Stimulated activated CD8-positive, alpha-beta memory T cell treated with anti-CD3 and anti-CD28 coated beads, Interleukin-7, amount 100 ng/mL, for 1 hour (primary cell): ENCODE data around the gene STAT4.

Experiments
- DNase-seq, 2 donors: peaks; one replicate each; pipeline ENCODE4 v3.0.0-alpha.2; 2020; ENCODE audit warnings: low read depth in 2 of 2

STAT4 gene

GRCh38 chr2:191015239-191015638 lies 135.6 kb downstream of the STAT4 start:
- no peak for DNase-seq

GRCh38 chr2:191014653-191015020 lies 136.2 kb downstream of the STAT4 start:
- no peak for DNase-seq

DNA sequence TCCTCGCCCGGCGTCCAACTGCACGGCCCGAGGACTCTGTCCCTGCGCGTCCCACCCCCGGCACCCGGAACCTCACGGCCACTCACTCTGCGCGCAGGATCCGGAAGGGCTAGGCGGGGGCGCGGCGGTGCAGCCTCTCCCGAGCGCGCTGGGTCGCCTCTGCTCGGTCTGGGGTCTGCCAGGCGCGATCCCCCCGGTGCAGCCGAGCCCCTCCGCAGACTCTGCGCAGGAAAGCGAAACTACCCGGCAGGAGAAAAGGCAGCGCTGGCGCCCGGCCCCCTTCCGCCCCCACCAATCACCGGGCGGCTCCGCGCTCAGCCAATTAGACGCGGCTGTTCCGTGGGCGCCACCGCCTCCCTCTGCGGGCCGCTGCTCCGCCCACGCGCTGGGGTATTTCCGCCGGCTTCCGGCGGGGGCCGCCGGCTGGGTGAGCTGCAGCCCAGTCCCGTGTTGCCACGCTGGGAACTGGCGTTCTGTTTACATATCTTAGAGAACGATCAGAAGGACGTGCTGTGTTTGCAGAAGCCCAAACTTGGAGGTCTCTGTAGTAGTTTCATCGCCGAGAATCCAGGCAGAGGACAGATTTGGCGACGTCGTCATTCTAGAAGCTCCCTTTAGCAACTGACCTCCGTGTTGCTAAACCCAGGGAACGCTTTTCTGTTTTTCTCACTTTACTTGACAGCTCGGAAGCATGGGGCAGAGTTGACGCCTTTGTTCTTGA lies 136.7 kb downstream of the STAT4 start, which contains the start of gene STAT1:
STAT1 (minus strand) TSS at position 240 of the 721 bp plus-strand sequence. CDS start 4,168 bp downstream, outside the sequence.
- DNase-seq: peak; percentile 95 to 96

DNA sequence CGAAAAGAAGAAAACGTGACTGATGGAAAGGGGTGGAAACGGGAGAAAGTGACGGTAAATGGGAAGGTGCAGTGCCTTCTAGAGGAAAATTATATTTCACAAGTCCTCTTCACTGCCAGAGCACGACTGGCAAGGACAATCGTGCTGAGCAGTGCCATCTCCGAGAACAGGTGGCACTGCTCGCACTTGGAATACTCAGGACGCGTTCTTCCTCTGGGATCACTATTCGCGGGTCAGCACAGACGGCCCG lies 137.2 kb downstream of the STAT4 start:
- DNase-seq: no peak

- DNase-seq: no peak
Measured at GRCh38 chr2:191012845-191013681, 137.7 kb downstream of the STAT4 start.

DNA sequence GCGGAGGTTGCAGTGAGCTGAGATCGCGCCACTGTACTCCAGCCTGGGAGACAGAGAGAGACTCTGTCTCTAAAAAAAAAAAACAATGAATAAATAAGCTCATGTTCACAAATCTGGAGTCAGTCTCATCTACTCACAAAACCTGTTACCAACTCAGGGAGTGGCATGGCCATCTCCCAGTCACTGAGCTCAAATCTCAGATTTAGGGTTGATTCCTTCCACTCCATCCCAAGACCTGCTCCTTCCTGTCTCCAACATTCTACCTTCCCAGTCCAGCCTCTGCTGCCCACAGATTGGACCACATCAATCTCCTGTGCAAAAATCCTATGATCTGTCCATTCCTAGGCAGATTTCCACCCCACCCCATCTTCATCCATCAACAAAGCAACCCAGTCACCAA lies 138.4 kb downstream of the STAT4 start:
- no peak for DNase-seq

DNA sequence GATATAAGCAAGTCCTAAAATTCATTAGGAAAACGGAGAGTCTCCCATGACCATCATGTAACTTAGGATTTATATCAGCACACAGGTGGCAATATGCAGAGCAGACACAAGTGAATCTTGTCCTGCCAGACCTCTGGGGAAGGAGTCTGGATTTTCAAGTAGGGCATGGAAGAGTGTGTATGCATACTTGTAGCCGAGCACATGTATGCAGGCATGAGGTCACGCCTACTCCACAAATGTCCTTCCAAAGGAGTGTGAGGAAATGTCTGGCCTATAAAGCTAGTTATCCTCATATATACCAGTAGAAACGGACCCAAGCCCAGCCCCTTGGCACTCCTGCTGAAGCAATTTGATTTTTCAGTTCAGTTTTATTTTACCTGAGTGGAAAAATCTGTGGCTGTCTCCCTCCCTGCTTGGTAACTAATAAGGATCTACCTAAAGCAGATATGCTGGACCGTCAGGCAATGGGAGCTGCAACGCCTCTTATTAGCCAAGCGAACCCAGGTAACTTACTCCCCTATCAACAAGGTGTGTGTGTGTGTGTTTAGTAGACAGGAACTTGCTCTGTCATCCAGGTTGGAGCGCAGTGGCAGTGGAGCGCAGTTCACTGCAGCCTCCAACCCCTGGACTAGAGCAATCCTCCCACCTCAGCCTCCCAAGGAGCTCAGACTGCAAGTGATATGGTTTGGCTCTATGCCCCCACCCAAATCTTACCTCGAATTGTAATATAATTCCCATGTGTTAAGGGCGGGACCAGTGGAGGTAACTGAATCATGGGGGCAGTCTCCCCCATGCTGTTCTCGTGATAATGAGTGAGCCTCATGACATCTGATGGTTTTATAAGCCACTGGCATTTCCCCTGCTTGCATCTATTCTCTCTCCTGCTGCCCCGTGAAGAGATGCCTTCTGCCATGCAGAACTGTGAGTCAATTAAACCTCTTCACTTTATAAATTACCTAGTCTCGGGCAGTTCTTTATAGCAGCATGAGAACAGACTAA lies 139.6 kb downstream of the STAT4 start:
- no peak for DNase-seq

GRCh38 chr2:191009541-191010374 lies 141.0 kb downstream of the STAT4 start:
- no peak for DNase-seq

GRCh38 chr2:191008286-191008685 lies 142.5 kb downstream of the STAT4 start:
- no peak for DNase-seq

DNA sequence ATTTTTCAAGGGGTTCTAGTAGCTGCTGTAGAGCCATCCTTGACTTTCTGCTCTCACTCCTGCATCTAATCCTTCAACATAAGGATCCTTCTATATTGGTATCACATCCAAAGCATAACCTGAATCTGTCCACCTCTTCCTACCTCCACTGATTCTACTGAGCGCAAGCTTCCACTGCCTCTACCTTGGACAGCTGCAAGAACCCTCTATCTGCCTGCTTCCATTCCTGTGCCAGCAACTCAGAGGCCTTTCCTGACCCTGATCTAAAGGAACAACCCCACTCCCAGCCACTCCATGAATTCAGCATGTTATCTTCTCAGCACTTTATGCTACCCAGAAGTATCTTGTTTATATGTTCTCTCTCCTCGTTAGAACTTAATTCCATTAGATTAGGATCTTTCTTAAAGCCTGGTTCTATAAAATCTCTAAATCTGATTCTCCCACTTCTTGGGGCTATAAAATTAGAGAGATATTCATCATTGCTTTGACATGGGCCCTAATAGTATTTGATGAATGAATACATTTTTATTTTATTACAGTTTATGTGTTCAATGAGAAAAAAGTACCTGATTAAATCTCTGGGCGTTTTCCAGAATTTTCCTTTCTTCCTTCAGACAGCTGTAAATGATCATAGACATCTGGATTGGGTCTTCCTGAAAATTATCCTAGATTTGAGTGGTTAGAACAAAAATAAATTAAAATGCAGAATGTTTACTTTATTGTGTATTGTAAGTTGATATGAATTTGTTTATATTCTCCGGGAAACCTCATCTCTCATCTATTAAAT lies 143.6 kb downstream of the STAT4 start:
- DNase-seq: no peak

- no peak for DNase-seq
Measured at GRCh38 chr2:191006297-191006696, 144.5 kb downstream of the STAT4 start.

GRCh38 chr2:191003405-191004309 lies 147.1 kb downstream of the STAT4 start:
- no peak for DNase-seq

DNA sequence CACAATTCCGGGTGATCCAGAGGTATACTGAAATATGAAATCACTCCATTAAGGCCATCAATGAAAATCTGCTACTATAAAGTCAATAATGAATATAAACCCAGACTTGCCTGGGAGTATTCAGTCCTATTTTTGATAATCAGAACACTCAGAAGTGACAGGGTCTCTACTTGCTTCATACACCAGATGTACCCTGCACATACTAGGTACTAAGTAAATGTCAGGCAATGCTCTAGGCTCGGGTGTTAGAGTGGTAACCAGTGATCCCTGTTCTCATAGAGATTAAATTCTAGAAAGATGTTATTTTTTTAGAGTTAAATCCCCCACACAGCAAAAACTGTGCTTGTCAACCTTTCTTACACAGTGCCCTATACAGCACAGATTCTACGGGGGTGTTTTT lies 149.2 kb downstream of the STAT4 start:
- DNase-seq: no peak

DNA sequence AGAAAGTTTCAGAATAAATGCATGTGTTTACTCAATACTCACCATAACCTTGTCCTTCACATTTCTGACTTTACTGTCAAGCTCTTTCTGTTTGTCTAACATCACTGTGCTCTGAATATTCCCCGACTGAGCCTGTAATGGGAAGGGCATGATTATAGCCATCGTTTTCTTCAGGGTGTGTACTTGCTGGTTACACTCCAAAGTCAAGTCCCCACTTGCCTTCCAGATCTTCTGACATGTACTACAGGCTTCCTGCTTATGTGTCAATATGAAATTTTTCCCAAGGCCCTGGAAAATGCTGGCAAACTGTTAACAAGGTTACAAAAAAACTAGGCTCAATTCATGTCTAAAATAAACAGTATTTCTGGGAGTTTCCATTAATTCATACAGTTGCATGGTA lies 149.8 kb downstream of the STAT4 start:
- no peak for DNase-seq

DNA sequence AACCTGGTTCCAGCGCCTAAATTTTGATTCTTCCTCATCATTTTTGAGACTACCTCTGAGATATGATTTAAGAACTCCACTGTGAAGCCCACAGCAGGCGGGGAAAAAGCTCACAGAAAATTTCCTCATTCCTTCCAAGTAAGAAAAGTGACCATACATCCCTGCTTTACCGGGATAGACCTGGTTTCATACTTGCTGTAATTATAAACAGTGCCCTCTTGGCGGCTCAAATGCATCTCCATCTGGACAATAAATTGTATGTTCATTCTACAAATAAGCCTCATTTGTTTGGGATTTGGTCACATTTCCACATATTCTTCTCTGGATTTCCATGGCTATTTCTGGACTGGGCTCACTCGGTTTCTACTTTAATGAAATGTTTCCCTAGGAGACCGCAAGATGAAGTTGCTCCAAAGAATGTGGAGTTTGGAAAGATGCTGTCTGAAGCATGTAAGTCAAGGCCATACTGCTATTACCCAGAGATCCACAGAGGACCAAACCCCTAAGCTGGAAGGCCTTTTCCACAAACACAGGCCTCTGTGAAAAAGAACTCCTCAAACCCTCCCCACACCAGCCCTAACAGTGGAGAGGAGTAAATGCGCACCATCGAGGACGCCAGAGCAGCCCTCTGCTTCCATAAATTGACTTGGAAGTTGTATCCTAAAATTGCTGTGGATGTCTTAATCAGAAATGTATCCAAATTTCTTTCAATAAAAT lies 150.7 kb downstream of the STAT4 start:
- no peak for DNase-seq

DNA sequence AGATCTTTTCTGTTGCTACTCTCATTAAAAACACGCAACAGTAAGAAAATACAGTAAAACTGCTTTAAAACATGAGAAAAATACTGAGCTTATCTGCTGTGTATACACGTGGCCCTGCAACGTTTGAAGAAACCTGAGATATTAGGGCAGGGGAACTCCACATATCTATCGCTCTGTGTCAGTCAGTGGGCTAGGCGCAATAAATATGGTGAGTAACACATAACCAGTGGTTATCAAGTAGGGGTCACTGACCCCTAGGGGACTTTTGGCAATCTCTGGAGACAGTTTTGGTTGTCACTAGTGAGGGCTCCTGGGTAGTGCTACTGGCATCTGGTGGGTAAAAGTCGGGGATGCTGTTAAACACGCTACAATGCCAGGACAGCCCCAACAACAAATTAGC lies 151.7 kb downstream of the STAT4 start:
- no peak for DNase-seq

DNA sequence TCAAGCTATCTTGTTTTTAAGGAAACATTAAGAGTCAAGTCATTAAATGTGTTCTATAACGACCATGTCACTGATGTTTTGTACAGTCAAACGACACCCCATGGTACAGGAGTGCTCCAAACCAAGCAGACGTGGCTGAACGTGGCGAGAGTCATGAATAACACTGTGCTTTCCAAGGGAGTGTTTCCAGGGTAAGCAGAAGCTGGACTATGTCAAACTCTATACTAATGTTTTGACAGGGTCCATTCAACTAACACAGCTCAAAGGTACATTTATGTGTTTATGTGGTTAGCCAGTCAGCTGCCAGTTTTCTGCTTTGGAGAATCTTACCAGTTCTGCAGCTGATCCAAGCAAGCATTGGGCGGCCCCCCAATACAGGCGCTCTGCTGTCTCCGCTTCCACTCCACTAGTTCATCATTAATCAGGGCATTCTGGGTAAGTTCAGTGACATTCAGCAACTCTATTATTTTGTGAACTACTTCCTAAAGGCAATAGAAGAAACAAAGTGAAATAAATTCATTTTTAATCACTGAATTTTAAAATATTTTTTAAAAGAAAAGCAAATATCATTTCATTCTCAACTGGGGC lies 153.2 kb downstream of the STAT4 start:
- no peak for DNase-seq

GRCh38 chr2:190996947-190997346 lies 153.8 kb downstream of the STAT4 start:
- no peak for DNase-seq
